Activated CD4-positive, CD25-positive, alpha-beta regulatory T cell (primary cell): ENCODE measurements around the gene EMC10.

Experiments used
- DNase-seq, 4 experiments: peaks; one replicate each; lab custom pipeline; 2025; lab: John Stamatoyannopoulos, UW

The EMC10 gene

DNA sequence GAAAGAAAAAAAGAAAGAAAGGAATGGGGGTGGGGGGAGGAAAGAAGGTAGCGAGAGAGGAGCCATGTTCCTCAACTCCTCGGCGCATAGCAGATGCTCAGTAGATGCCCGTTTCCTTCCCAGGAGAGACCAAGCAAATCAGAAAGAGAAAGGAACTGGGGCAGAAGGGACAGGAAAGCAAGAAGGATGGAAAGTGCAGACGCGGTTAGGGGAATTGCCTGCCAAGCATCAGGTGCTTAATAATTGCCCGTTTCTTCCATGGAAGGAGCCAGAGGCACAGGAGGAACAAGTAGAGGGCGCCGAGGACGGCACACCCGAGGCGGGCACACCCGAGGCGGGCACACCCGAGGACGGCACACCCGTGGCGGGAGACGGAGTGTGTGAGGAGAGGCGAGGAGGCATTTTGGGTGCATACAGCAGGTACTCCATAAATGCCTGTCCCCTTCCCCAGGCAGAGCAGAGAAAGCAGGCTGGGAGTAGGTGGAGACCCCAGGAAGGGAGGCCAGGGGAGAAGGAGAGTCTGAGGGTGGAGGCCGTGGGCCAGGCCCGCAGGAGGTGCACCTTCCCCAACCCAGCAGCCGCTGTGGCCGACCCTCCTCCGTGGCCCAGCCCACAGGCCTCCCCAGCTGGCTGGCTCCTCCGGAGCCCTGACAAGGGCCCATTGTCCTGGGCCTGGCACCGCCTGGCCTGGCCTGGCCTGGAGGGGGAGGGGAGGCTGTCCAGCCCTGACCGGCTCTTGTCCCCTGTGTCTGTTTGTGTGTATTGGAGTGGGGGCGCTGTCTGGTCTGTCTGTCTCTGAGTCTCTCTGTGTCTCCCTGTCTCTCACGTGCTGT is 20.1 kb downstream of the EMC10 start:
- no peak for DNase-seq

DNA sequence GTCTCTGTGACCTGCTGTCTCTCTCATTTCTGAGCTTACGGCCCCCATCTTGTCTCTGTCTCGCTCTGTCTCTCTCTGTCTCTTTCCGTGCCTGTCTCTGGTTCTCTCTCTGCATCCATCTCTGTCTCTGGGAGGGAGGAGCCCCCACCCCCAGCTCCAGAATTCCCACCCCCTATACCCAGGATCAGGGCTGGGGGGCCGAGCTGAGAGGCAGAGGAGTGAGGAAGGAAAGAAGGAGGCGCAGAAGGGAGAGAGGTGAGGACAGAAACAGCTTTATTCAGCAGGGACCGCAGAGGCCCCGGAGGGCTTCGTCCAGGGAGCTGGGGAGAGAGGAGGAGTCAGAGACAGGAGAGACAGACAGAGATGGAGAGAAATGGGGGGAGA is 20.7 kb downstream of the EMC10 start:
- no peak for DNase-seq

DNA sequence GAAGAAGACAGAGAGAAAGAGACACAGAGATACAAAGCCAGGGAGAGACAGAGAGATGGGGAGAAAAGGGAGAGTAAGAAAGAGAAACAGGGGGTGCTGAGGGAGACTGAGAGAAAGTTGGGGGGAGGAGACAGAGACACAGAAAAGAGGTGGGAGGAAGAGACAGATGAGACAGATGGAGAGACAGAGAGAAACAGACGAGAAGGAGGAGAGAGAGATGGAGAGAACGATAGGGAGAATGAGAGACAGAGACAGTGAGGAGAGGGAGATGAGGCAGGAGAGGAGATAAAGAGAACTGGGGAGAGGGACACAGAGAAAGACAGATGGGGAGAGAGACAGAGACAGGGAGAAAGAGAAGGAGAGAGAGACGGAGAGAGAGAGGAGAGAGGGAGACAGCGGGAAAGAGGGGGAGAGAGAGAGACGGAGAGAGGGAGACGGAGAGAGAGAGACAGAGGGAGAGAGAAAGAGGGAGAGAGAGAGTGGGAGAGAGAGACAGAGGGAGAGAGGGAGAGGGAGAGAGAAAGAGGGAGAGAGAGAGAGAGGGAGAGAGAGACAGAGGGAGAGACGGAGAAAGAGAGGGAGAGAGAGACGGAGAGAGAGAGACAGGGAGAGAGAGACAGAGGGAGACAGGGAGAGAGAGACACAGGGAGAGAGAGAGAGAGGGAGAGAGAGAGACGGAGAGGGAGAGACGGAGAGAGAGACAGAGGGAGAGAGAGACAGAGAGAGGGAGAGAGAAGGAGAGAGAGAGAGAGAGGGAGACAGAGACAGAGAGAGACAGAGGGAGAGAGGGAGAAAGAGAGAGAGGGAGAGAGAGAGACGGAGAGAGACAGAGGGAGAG is 22.1 kb downstream of the EMC10 start:
- DNase-seq: no peak

DNA sequence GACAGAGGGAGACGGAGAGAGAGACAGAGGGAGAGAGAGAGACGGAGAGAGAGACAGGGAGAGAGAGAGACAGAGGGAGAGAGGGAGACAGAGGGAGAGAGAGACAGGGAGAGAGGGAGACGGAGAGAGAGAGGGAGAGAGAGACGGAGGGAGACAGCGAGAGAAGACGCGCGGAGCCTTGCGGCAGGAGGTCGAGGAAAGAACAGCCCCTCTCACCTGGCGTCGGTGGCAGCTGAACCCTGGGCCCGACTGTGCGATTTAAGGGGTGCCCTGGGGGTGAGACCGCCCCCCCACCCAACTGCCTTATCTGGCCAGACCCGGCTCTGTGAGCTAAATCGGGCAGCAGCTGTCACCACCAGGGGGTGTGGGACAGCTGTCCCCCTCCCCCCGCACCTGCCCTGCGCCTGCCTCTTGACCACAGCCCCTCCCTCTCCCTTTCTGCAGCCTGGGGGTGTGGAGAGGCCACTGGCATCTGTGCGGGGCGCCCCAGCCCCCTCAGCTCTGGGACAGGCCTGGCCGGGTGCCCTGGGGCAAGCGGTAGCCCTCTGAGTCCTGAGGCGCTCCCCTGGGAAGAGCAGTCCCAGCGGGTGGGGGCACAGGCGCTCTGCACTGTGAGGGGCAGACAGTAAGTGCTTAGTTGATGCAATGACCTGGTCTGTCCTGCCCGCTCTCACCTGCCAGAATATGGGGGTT is 23.9 kb downstream of the EMC10 start:
- no peak for DNase-seq

DNA sequence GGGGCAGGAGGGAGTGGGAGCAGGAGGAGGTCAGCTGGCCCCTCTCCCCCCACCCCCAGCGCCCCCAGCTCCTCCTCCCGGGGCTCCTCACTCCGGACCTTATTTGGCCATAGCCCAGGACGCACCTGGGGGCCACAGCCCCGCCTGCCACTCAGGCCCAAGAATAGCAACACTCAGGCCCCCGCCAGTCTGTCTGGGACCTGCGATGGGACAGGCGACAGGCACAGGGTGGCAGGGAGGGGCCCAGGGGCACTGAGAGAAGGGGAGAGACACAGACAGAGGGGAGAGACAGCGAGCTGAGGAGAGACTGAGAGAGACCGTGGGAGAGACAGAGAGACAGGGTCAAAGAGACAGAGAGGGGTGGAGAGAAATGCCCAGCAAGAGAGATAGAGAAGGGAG is 24.4 kb downstream of the EMC10 start:
- no peak for DNase-seq

DNA sequence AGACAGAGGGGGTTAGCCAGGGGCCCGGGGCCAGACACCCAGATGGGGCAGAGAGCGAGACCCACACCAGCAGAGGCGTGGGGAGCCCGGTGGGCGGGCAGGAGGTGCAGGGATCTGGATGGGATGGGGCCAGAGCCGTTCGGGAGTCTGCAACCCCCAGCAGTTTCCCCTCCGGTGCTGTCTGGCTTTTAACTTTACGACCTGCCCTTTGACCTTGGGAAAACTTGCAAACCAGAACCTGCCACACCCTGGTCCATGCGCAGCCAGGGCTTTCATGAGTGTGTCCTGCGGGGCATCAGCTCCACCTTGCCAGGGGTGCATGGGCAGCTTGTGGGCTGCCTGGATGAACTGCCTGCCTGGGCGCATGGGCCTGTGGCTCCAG is 24.9 kb downstream of the EMC10 start:
- no peak for DNase-seq

DNA sequence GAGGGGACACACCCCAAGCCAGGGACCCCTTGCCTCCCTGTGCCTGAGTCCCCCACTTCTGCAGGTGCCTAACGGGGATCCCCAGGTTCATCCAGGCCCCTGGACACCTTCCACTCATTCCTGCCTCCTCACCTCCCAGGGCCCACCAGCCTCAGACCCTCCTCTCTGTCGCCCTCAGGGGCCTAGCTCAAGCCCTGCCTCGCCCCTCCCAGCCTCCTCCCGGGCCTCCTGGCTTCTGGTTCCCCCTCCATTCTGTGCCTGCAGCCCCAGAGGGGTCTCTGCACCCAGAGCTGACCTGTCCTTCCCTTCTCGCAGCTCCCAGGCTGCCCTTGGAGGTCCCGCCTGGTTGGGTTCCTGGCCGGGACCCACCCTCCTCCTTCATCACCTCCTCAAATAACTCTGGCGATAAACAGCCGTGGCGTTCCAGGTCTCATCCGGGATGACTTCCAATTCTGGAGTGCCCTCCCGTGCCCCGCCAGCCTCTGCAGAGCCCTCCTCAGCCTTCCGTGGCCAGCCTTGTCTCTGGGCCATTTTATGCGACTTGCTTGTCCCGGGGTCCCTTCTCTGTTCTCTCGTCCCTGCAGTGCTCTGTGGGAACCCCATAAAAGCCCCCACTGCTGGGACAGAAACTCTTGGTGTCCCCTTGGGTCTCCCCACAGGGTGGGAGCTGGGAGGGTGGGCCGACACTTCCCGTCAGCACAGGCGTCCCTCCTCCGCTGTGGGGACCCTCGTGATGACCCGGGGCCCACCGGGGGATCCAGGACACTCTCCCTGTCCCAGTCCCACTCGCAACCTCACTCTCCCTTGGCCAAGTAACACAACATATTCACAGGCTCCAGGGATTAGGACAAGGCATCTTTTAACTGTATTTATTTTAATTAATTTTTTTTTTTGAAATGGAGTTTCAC is 25.5 kb downstream of the EMC10 start:
- no peak for DNase-seq

DNA sequence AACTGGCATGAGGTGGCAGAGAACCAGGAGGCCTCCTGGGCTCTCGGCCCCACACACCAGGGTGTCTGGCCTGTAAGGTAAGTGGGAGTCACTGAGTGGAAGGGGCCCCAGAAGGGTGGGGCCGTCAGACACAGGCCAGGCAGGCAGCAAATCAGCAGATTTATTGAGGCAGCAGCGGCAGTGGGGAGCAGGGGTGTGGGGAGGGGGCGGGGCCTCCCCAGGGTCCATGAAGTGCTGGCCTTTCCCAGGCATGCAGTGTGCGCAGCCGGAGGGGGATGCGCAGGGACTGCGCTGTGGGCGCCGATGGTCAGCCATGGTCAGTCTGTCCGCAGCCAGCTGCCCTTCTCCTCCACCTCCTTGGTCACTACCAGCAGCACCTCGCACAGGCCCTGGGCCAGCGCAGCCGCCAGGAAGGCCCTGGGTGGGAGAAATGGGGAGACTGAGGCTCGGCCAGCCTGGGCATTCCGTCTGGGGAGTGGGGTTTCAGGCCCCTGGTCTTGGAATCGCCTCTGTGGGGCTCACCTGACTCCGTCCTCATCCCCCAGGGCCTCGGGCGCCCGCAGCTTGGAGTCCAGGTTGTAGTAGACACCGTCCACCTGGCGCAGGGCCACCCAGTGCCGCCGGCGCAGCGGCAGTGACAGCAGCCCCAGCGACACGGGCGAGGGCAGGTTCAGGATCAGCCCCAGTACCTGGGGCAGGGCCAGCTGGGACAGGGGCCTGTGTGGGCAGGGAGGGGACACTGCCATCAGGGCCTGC is 29.7 kb downstream of the EMC10 start:
- DNase-seq: no peak

DNA sequence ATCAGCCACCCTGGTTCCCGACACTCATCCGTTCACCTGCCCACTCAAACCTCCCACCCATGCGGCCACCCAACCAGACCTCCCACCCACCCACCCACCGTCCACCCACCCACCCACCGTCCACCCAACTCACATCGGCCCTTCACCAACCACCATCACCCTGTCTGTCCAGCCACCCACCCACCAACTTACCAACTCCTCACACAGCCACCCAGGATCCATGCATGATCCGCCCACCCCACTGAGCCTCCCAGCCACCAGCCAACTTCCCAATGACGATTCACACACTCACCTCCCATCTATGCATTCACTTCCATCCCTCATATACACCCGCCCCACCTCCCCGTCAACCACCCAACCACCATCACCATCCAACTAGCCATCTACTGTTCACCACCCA is 30.4 kb downstream of the EMC10 start:
- DNase-seq: no peak

DNA sequence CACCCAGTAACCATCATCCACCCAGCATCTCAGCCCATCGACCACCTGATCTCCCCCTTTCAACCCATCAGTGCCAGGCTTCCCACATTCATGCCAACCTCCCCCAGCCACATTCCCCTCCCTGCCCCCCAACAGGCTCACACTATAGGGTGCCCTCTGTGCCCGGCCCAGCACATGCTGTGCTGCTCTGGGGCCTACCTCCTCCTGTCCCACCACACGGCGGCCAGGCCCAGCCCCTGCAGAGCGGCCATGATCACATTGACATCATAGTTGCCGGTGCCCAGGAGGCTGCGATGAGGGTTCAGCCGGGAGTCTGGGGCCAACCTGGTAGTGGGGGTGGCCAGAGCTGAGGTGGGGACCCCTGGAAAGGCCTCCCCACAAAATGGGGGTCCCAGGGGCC is 31.1 kb downstream of the EMC10 start:
- DNase-seq: no peak

DNA sequence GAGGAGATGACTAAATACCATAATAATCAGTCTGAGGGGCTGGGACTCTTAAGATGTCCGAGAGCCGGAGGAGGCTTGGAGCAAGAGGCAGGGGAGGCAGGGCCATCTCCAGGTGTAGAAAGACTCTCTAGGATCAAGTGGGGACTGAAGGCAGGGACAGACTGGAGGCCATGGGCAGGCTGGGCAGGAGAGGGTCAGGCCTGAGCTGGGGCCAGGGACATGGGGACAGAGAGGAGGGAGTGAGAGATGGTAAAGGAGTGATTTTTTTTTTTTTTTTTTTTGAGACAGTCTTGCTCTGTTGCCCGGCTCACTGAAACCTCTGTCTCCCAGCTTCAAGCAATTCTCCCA is 32.5 kb downstream of the EMC10 start:
- no peak for DNase-seq

DNA sequence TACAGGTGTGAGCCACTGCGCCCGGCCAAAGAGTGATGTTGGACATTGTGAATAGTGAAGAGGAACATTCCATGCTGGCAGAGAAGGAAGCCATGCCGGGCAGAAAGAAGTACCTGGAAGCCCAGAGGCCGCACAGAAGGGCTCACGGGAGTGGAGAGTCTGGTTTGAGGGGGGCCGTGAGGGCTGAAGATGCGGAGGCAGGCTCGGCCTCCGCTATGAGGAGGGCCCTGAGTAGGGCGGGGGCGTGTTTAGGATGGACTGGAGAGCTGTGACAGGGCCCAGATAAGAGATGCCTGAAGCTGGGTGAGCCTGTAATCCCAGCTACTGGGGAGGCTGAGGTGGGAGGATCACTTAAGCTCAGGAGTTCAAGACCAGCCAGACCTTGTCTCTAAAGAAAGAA is 33.1 kb downstream of the EMC10 start:
- DNase-seq: no peak

DNA sequence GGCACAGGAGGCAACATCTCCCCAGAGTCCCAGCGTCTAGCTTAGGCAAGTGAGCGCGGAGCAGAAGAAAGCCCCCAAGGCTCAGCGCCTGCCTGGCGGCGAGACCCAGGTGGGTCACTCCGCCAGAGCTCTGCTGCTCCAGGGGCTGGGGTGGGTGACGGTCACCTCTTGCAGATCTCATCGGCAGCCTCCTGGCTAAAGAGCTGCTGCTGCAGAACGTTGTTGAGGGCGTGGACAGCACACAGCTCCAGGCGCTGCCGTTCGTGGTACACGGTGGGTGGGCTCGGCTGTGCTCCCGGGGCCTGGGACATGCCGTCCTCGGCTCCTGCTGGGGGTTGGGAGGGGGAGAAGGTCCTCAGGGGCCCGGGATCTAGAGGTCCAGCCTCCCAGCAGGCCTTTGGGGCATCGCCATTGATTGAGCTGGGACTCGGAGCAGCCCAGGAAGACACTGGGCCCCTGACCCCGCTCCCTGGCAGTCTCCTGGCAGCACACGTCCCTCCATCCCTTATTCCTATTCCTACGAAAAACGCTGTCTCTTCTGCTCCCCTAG is 33.9 kb downstream of the EMC10 start:
- no peak for DNase-seq

DNA sequence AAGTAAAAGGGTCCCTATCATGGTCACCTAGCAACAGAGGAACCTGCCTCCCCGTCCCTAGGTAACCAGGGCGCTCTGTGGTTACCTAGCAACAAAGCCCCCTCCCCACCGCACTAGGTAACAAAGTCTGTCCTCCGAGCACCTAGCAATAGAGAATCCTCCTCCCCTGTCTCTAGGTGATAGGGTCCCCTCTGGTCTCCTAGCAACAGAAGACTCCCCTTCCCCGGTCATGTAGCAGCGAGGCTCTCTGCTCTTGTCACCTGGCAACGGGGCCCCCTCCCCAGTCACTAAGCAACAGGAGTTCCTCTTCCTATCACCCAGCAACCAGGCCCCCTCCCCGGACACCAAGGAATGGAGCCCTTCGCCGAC is 34.4 kb downstream of the EMC10 start:
- no peak for DNase-seq

DNA sequence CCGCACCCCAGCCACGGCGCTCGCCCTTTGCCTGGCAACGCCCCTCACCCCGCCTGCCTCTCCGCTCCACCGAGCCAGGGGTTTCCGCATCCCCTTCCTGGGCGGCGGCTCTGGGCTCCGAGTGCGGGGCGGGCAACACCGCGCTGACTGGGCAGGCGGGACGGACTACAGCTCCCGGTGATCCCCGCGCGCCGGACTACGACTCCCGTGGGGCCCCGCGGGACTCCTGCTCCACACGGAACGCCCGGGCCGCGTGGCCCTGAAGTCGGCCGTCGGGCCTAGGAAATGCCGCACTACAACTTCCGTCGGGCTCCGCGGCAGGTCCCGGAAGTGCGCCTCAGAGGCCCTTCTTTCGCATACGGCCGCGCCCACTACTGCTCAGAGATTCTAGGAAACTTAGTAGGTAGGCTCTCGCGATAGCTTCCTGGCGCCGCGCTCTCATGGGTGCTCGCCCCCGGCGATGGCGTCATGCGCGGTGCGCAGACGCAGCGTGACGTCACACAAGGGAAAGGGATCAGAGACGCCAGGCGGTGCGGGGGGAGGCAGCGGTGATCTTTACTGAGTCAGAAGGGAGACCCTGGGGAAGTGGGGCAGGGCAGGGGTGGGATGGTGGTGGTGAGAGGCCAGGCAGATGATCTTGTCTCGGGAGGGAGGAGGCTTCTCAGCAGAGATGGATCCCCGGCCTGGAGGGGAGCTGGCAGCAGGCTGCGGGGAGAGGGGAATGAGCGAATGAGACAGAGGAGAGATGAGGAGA is 34.9 kb downstream of the EMC10 start, which contains the start of gene JOSD2:
JOSD2 (minus strand) TSS at position 123 of the 754 bp plus-strand sequence. CDS start 760 bp downstream, outside the sequence.
- DNase-seq: peak; percentile 95 to 97 (median 95)

DNA sequence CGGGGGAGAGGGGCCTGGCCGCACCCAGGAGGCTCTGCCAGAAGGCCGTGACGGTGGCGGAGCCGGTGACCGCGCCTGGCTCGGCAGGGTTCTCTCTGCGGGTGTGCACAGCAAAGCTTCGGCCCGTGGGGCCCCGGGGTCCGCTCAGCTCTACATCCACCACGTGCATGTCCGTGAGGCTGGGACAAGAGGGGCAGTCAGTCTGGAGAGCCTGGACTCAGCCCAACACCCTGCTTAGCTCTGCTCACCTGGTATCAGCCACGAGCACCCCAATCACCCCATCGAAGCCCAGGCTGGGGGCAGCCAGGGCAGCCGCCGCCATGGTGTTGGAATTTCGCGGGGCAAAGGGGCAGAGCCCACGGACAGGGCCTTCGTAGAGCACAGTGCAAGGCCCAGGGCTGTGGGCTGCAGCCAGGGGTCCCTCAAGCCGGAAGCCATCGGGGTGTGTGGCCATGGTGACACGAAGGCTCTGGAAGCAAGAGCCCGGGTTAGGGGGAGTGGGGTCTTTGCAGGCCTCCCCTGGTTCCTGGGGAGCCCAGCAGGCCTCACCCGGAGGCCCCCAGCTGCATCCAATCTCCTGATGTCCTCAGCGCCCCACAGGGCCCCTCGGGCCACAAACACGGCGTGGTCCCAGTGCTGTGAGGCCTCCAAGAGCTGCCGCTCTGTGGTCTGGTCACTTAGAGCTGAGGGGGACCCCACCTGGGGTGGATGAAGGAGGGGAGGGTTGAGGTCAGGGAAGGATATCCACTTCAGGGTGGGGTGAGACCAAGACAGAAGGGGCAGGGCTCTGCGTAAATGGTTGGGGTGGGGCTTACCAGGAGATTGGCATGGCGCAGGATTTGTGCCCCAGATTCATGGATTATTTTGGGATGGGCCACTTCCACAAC is 36.0 kb downstream of the EMC10 start:
- DNase-seq: no peak

DNA sequence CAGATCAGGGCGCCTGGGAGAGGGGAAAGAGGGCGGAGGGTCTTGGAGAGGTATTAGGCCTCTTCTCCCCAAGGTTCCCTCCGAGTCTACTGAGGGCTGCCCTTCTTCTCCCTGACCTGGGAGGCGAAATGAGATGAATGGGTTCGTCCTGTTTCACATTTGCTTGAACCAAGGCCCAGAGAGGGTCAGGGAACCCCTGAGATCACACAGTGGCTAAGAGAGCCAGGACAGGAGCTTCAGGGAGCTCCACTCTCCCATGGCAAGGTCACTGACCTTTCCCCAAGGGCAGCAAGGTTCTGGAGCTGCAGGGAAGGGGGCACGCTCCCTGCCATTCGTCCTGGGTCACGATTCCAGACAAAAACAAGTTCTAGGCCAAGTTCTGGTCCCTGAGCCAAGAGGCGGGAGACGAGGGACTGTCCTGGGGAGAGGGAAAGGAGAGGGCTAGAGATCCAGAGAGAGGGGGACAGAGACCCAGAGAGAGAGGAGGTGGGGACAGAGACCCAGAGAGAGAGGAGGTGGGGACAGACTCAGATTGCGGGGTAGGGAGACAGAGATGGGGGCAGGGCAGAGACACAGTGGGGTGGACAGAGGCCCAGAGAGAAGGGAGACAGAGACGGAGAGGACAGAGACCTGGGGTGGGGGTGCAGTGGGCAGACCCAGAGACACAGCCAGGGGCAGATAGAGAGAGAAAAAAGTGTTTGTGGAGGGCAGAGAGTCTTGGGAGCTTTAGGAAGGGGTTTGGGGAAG is 36.9 kb downstream of the EMC10 start:
- DNase-seq: no peak

DNA sequence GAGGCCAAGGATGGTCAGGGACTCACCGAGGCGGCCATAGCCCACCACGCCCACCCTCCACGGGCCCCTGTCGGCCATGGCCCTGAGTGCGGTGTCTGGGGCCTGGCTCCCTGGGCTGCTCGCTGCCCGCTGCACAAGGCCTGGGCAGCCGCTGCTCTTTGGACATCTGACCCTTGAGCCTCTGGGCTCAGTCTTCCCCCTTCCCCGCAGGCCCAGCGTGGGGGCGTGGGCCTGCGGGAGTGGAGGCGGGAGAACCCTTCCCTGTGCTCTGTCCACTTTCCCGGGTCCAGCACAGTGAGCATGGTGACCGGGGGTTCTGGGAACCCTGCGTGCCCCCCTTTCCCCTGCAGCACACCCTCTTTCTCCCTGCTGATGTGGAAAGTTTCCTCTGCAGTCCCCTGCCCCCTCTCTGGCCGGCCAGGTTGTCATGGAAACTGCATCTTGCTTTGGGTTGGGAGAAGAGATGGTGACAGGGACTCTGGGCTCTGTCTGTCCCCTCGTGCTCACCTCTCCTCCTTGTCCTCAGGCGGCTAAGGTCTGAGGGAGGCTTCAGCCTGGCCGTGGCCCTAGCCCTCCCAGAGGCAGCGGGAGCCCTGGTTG is 37.5 kb downstream of the EMC10 start, which contains the start of gene ASPDH:
ASPDH (minus strand) TSS at position 168 of the 600 bp plus-strand sequence; CDS start at position 78, 90 bp downstream.
- DNase-seq: no peak
